Neural cell (in vitro differentiated cells): ENCODE results near the gene ZSCAN21. TPM values are rescaled to one million over a fixed set of nuclear protein-coding genes. Genes with fewer than 3 reads are reported as not detected.

Experiments
- polyA plus RNA-seq: library from polyadenylated mRNA; depleted of rRNA; stranded (reverse); fragments of >200 nt; gene quantifications from 2 replicates; pipeline ENCODE4 v1.2.3, GENCODE V29; 2014
- small RNA-seq, 3 experiments: library from RNA; depleted of rRNA; stranded (forward); fragments of <200 nt; gene quantifications; one replicate each; pipeline ENCODE3, GENCODE V24; 2012

ZSCAN21 gene
- polyA plus RNA-seq, 1 donor from 2014 or later = 27.6 TPM

Small RNA genes lying within 50 kb of the gene (small RNA-seq; reads per million reads assigned to genes)
- gene MIR106B (6,013 to 9,222 (median 7,452) reads per million in 3 experiments), gene MIR25 (19,872 to 26,564 (median 23,828) reads per million in 3 experiments), gene MIR93 (90,728 to 172,305 (median 161,181) reads per million in 3 experiments)

Other genes with a start within 250 kb of the ZSCAN21 start
- gene CYP3A43, start 221.8 kb upstream of the ZSCAN21 start, polyA plus RNA-seq = 0.48 TPM in 1 of 2 replicates, not detected in the other
- not detected in 2 replicates for gene OR2AE1, start 172.7 kb upstream of the ZSCAN21 start, polyA plus RNA-seq
- not detected in 2 replicates for gene TRIM4, start 130.2 kb upstream of the ZSCAN21 start, polyA plus RNA-seq
- not detected in 2 replicates for gene GJC3, start 120.2 kb upstream of the ZSCAN21 start, polyA plus RNA-seq
- not detected in 2 replicates for gene AZGP1, start 73.7 kb upstream of the ZSCAN21 start, polyA plus RNA-seq
- gene ZKSCAN1, start 34.2 kb upstream of the ZSCAN21 start, polyA plus RNA-seq = 26.6 and 27.1 TPM in 2 replicates
- gene ZNF3, start 31.9 kb downstream of the ZSCAN21 start, polyA plus RNA-seq = 57.2 and 71.2 TPM in 2 replicates
- 57.1 and 89.2 TPM in 2 replicates for gene COPS6, start 39.2 kb downstream of the ZSCAN21 start, polyA plus RNA-seq
- 118 and 146 TPM in 2 replicates for gene MCM7, start 51.6 kb downstream of the ZSCAN21 start, polyA plus RNA-seq
- gene AP4M1, start 51.9 kb downstream of the ZSCAN21 start, polyA plus RNA-seq = 78.9 and 100 TPM in 2 replicates
- 23.4 and 40.3 TPM in 2 replicates for gene TAF6, start 69.6 kb downstream of the ZSCAN21 start, polyA plus RNA-seq
- 35.8 and 42.1 TPM in 2 replicates for gene CNPY4, start 69.9 kb downstream of the ZSCAN21 start, polyA plus RNA-seq
- 6.4 and 10.1 TPM in 2 replicates for gene MBLAC1, start 77.2 kb downstream of the ZSCAN21 start, polyA plus RNA-seq
- gene LAMTOR4, start 99.1 kb downstream of the ZSCAN21 start, polyA plus RNA-seq = 331 and 333 TPM in 2 replicates
- 26.7 and 43.5 TPM in 2 replicates for gene TRAPPC14, start 108.9 kb downstream of the ZSCAN21 start, polyA plus RNA-seq
- 47.0 and 58.7 TPM in 2 replicates for gene GAL3ST4, start 118.8 kb downstream of the ZSCAN21 start, polyA plus RNA-seq
- gene GPC2, start 127.6 kb downstream of the ZSCAN21 start, polyA plus RNA-seq = 506 and 594 TPM in 2 replicates
- gene STAG3, start 128.1 kb downstream of the ZSCAN21 start, polyA plus RNA-seq = 0.64 TPM in 1 of 2 replicates, not detected in the other
- 0.16 TPM in 1 of 2 replicates, not detected in the other for gene PVRIG, start 170.2 kb downstream of the ZSCAN21 start, polyA plus RNA-seq